Measurements from ENCODE around the gene ARAP1.

The ARAP1 gene

DNA sequence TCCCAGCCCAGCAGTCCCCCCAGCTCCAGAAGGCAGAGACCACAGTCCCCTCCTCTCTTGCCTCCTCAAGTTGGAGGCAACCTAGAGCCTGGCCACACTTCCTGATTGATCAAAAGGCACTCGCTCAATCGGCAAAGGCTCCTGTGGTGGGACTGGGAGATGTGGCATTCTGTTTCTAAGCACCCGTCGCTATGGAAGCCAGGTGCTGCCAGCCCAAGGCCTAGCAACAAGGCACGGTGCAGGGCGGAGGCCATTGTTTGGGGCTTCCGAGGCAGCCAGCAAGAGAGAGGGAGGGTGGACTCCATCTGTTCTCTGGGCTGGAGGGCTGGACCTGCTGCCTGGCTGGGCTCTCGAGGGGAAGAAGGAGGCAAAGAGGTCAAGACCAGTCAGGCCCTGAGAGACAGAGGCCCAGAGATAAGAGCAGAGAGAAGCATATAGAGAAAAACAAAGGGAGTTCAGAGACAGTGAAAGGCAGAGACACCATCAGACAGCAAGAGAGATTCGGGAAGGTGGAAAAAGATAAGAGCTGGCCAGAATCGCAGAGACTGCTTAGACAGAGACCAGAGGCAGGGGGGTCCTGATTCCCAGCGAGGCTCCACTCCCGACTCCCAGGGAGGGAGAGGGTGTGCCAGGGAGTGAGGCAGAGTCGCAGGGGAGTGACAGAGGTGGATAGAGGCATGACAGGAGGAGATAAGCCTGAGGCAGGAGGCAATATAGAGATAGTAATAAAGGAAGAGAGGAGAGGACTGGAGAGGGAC lies 99.2 kb downstream of the ARAP1 start:
- no peak for DNase-seq

DNA sequence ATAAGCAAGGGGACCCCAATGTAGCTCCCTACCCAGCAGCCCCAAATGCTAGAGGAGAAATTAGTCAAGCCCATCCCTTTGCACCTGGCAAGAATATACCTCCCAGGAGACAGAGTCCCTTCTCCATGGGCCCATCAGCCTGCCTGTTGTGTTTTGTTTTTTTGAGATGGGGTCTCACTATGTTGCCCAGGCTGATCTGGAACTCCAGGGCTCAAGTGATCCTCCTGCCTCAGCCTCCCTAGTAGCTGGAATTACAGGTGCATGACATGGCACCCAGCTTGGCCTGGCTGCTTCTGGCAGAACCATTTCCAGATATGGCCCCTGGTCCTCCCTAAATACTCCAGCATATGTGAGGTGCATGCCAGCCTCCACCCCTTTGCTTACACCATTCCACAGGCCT lies 100.1 kb downstream of the ARAP1 start:
- DNase-seq, result no peak

GRCh38 chr11:72649215-72649976 lies 102.8 kb downstream of the ARAP1 start:
- DNase-seq, result no peak

DNA sequence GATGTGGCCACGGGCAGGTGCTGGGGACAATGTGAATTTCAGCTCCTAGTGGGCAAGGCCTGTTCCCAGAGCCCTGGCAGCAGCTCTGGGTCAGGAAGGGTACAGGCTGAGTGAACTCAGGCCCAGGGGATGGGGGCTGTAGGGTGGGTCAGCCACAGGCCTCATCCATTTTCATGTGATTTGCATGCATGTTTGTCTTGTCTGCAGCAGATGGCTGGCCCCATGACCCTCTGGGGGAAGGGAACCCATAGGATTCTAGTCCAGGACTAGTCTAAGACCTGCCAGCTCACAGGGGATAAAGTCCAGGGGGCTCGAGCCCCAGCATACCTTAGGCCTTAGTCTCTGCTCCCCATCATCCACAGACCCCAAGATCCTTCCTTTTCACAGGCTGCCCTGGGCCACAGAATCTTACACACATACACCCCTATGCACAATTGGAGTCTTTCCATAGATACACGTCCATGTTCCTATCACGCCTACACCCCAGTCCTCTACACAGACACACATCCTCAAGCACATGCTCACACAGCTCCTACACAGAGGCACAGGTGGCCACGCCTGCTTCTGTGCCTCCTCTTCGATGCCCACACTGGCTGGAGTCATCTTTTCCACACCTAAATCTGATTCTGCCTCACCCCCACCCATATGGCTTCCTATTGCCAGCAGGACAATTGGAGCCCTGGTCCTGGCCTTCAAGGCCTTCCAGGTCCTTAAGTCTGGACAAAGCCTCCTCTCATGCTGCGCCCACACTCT lies 103.6 kb downstream of the ARAP1 start:
- no peak for DNase-seq

GRCh38 chr11:72647882-72648281 lies 104.3 kb downstream of the ARAP1 start:
- DNase-seq, result no peak

DNA sequence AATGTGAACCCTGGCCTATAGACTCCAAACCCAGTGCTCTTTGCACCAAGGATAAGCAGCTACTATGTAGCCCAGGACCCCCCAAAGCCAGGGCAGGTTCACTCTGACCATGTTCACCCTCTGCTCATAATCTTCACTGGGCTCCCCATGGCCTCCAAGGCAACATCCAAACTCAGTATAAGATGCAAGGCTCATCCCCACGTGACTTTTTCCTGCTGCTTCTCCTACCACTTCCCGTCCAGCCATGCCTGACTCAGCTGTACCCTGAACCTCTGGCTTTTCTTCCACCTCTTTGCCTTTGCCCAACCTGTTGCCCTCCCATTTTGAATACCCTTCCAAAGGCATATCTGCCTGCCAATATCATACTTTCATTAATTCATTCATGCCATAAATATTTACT lies 105.7 kb downstream of the ARAP1 start:
- DNase-seq, result no peak

- DNase-seq, result no peak
These were observed 106.2 kb downstream of the ARAP1 start for GRCh38 chr11:72646024-72646423.

GRCh38 chr11:72643547-72643946 lies 108.7 kb downstream of the ARAP1 start:
- no peak for DNase-seq

DNA sequence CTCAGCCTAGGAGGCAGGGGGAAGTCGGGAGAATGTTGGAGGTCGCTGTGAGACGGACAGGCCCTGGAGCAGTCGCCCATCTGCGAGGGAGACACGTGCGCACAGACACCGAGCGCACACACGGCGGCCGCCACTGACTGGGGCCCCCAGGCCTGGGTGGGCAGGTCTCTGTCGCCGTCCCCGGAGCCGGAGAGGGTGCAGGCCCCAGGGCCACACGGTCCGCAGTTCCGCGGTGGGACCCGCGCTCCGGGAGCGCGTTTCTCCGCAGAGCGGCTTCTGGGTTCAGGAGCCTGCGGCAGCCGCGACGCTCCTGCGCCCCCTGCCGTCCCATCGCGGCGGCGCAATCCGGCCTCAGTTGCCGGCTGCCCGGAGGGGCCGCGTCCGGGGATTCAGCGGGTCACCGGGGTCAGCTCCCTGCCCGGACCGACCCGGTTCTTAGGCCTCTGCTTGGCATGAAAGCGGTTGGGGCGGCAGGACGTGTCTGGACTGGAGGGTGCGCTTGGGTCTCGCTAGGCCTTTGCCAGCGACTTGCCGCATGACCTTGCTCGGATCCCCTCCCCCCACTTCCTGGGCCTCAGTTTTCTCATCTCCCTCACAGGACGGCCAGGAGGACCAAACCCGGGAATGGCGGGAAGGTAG lies 109.2 kb downstream of the ARAP1 start:
- DNase-seq, result peak; percentile 70

- DNase-seq, result peak; percentile 19
These were observed 109.9 kb downstream of the ARAP1 start for GRCh38 chr11:72642043-72642883.

- no peak for DNase-seq
These were observed 110.6 kb downstream of the ARAP1 start for GRCh38 chr11:72641522-72642042.

- no peak for DNase-seq
These were observed 112.5 kb downstream of the ARAP1 start for GRCh38 chr11:72639502-72640375.

- no peak for DNase-seq
These were observed 114.3 kb downstream of the ARAP1 start for GRCh38 chr11:72637926-72638325.

GRCh38 chr11:72637198-72637597 lies 115.0 kb downstream of the ARAP1 start:
- no peak for DNase-seq

DNA sequence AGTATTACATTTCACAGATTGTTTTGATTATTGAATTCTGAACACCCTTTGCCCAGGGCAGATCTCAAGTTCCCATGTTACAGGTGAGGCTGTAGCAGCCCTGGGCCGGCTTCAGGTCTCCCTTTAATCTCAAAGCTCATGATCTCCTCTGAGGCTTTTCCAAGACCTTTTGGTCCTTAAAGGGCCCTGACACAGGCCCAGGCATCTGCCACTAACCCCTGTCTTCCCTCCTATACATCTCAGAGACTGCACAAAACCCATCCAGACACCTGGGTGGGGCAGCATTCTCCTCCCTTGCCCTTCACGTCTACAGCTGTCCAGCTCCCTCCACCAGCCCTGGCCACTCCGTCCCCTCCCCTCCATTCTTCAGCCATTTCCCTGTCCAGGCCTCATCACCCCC lies 115.8 kb downstream of the ARAP1 start:
- no peak for DNase-seq

GRCh38 chr11:72635933-72636332 lies 116.3 kb downstream of the ARAP1 start:
- no peak for DNase-seq

DNA sequence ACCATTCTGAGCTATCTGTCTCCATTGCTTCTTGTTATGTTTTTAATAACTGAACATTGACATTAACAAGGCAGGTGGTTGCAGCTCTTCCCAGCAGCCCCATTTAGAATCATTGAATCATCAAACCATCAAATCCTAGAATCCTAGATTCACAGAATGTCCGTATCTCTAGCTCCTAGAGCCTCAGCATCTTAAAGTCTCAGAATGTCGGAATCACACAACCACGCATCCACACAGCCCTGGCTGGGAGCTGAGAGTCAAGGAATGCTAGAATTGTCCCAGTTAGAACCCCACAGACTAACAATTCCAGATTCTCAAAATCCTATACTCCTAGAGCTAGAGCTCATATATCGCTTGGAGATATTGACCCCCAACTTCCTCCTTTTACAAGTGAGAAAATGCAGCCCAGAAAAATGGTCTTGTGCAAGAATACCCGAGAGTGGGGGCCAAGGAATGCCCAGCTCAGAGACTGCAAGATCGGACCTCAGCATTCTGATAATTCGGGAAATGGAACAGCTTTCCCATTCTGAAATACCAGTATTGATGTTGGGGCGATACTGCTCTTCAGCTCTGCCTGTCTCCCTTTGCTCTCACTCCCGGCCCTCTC lies 116.8 kb downstream of the ARAP1 start:
- no peak for DNase-seq
